ENCODE measurements around the gene UBXN1. TPM values are rescaled to one million over a fixed set of nuclear protein-coding genes. Genes with fewer than 3 reads are reported as not detected.
"Not testable (repeated sequence)": the region's sequence is repeated elsewhere in the genome, so short reads cannot be mapped to it uniquely, and the experiment has no call there.

Gene UBXN1
- polyA plus RNA-seq, 1 donor: 145 TPM

DNA sequence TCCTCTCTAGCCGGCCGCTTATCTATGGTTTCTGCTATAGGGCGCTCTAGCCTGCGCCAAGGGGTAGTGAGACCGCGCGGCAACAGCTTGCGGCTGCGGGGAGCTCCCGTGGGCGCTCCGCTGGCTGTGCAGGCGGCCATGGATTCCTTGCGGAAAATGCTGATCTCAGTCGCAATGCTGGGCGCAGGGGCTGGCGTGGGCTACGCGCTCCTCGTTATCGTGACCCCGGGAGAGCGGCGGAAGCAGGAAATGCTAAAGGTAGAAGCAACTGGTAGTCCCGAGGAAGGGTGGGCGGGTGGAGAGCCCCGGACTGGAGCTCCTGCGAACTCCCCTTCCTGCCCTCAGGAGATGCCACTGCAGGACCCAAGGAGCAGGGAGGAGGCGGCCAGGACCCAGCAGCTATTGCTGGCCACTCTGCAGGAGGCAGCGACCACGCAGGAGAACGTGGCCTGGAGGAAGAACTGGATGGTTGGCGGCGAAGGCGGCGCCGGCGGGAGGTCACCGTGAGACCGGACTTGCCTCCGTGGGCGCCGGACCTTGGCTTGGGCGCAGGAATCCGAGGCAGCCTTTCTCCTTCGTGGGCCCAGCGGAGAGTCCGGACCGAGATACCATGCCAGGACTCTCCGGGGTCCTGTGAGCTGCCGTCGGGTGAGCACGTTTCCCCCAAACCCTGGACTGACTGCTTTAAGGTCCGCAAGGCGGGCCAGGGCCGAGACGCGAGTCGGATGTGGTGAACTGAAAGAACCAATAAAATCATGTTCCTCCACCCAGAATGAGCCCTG, 7.1 kb downstream of the UBXN1 start, which contains the start of the genes LBHD1 and UQCC3:
LBHD1 (minus strand) TSS at position 660 of the 782 bp plus-strand sequence. CDS start 2,236 bp downstream, outside the sequence.
UQCC3 (plus strand) TSS at position 66 of the 782 bp plus-strand sequence; CDS start at position 139, 73 bp downstream.
- peak; percentile 54 for DNase-seq (ENCODE audit: low read depth)

DNA sequence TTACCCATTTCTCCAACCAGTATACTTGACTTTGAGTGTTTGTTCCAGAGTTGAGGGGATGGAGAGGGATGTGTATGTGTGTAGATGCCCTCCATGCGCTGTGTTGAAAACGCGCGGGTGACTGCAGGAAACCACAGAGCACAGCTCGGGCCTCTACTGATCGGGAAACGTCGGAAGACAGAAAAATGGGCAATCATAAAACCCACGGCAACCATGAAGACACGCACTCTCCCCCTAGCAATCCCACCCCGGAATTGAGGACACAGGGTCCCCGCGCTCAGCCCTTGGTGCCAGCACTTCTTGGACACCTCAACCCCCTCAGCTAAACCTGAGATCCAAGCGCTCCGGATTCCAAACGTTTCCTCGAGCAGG, 7.7 kb downstream of the UBXN1 start:
- DNase-seq (ENCODE audit: low read depth): no peak

DNA sequence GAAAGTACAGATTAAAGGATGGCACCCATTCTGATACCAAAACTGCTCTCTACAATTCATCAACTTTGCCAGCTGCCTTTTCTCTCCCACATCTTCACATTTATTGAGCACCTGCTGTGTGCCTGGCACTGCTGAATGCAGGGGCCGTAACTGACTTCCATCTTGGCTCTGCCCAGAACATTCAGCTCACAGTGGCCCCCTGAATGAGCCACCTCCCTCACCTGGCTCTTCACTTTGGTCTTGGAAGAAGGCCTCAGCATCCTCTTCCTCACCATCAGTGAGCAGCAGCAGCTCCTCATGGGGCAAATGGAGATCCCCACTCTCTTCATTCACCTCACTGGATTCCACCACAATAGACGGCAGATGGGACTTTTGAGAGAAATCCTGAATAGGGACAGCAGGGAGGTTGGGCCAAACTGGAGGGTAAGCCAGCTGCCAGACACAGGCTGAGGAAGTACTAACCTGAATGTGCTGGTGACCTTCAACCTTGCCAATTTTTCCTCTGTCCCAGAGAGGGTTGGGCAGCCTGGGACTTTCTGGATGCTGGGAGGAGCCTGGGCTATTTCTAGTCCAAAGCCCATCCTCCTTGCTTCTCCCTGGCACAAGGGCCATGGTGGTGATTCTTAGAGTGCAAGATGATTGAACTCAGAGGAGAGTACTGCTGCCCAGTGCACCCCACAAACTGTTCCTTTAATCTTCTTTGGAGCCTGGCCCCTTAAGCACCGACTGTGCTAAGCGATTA, 9.3 kb downstream of the UBXN1 start:
- DNase-seq (ENCODE audit: low read depth): no peak

DNA sequence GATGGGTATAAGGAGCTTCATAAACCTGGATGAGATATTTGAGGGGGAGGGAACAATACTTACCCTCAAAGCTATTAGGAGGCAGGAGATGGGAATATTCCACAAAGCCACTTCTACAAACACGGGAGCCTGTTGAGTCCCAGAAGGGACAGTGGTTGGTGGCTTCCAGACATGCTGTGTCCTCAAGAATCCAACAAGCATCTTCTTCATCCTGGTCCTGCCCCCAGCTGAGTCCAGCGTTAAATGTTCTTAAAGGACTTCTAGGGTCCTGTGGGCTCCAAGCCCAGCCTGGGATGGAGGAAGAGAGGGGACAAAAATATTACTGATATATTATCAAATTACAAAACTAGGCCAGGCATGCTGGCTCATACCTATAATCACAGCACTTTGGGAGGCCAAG, 11.4 kb downstream of the UBXN1 start:
- DNase-seq (ENCODE audit: low read depth): no peak

GRCh38 chr11:62666259-62666926, 12.5 kb downstream of the UBXN1 start:
- DNase-seq (ENCODE audit: low read depth): no peak

DNA sequence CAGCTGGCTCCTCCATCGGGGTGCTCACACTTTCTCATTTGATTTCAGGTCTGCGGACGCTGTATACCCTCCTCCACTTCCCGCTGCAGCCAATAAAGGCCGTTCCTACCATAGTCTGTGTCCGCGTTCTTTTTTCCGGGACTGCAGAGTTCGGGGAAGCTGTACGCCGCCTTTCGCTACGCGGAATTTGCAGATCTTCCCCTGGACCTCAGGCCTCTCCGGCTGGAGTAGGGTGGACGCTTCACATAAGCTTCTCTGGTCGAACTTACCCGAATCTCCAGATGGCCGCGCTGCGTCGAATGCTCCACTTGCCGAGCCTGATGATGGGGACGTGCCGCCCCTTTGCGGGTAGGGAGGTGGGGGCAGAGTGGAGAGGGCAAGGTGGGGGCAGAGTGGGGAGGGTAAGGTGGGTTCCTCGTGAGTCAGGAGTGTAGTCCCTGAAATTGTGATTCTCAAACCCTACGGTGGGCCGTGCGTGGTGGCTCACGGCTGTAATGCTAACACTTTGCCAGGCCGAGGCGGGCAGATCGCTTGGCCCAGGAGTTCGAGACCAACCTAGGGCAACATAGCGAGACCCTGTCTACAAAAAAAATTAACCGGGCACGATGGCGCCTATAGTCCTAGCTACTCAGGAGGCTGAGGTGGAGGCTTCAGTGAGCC, 13.1 kb downstream of the UBXN1 start:
- DNase-seq (ENCODE audit: low read depth): no peak

DNA sequence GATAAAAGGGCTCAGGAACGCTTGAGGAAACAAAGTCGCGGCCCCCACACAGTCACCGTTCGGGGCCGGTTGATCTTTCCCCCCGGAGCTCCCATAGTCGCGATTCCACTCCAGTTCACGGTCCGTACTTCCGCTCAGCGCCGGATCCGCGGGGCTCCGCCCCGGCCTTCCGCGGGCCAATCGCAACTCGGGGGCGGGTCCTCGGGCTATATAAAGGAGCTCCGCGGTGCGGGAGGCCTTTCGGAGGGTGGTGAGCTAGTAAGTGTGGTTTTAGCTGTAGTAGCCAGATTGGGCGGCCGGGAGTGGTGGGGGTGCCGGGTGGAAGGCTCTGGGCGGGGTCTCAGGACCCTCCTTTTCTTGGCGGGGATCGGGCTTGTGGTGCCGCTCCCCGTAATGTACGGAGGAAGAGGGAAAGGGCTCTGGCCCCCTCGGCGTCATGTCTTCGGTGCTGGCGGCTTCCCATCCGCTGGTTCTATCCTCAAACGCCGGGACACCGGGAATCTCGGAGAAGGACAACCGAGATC, 13.7 kb downstream of the UBXN1 start, which contains the start of the genes C11orf98 and CSKMT:
C11orf98 (minus strand) TSS at position 136 of the 524 bp plus-strand sequence; CDS start at position 95, 41 bp downstream.
CSKMT (plus strand) TSS at position 238 of the 524 bp plus-strand sequence. CDS start 568 bp downstream, outside the sequence.
- DNase-seq (ENCODE audit: low read depth): peak; percentile 84

- DNase-seq (ENCODE audit: low read depth): no peak
These were observed 14.3 kb downstream of the UBXN1 start for GRCh38 chr11:62664405-62665074.

DNA sequence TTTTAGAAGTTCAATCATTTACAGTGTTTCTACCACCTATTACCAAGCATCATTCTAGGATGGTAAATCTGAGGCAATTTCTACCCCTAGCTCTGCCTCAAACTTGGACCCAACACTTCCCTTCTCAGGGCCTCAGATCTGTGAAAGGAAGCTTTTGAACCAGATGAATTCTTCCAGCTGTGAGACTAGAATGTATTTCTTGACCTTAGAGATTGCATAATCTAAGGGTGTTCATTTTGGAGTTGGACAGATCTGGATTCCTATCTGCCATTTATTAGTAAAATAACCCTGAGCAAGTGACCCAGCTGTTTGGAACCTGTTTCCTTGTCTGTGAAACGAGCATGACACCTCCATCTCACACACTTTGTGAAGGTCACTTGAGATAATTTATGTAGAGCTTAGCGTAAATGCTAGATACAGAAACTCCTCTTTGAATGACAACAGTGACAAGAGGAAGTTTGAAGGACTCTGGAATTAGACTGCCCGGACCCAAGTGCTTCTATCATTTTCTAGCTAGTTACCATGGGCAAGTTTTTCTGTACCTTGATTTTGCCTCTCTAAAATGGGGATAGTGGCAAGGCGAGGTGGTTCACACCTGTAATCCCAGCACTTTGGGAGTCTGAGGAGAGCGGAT, 22.0 kb downstream of the UBXN1 start:
- DNase-seq (ENCODE audit: low read depth): no peak

GRCh38 chr11:62654297-62654696, 24.6 kb downstream of the UBXN1 start:
- no peak for DNase-seq (ENCODE audit: low read depth)

DNA sequence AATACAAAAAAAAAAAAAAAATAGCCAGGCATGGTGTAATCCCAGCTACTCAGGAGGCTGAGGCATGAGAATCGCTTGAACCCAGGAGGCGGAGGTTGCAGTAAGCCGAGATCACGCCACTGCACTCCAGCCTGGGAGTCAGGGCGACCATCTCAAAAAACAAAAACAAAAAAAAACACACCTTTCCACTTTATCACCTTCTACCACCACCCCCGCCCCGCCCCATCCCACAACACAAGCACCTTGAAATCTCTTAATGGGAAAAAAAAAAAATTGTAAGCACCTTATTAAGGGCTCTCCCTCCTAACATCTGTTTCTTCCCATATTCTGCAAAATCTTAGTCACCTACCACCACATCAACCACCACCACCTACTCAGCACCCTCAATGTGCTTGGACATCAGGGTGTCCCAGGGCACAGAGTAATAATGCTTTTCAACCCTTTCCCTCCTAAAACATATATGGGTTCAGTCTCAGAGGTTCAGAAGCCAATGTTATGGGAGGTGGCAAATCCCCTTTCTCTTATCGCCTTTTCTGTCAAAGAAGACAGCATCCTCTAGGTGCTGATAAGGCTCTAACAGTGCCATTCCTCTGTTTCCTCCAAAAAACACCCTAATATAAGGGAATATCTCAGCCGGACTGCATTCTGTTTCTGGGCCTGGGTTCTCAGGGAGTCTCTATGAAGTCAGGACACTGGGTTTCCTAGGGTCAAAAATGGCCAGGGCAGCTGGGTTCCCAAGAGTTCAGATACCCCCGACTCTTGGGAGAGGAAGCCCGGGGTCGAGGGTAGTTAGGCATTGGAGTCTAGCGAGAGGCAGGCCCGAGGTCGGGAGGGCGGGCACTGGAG, 26.5 kb downstream of the UBXN1 start:
- no peak for DNase-seq (ENCODE audit: low read depth)

GRCh38 chr11:62650283-62650682, 28.6 kb downstream of the UBXN1 start:
- not testable (repeated sequence) for DNase-seq (ENCODE audit: low read depth)

DNA sequence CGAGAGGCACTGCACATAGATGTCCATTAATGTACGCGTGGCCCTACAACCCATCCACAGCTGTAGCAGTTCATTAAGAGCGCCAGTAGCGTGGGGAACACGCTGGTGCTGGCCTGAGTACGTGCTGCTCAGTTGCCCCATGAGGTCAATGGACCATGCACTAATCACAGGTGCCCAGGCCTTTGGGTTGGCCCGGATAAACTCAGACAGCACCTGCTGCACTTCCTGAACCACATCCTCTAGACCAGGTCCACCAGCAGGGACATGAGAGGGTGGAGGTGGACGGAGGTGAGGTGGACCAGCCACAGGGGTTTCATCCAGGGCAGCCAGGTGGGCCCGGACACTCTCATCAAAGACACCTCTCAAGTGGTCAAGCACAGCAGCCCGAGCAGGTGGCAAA, 29.4 kb downstream of the UBXN1 start:
- no peak for DNase-seq (ENCODE audit: low read depth)

DNA sequence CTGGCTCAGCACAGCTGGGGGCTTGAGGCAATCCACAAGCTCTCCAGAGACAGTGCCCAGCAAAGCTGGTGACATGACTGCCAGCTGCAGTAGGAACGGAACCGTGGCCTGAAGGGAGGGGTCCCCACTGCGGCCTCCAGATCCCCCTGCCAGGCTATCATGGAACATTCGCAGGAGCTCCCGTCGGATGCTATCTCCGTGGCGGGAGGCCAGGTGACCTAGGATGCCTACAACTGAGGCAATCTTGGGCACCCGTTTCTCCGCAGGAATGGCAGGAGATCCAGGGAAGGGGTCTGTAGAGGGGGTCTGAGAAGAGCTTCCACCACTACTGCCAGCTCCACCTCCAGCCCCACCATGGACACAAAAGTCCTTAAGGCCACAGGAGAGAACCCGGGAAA, 29.9 kb downstream of the UBXN1 start:
- DNase-seq (ENCODE audit: low read depth): no peak

DNA sequence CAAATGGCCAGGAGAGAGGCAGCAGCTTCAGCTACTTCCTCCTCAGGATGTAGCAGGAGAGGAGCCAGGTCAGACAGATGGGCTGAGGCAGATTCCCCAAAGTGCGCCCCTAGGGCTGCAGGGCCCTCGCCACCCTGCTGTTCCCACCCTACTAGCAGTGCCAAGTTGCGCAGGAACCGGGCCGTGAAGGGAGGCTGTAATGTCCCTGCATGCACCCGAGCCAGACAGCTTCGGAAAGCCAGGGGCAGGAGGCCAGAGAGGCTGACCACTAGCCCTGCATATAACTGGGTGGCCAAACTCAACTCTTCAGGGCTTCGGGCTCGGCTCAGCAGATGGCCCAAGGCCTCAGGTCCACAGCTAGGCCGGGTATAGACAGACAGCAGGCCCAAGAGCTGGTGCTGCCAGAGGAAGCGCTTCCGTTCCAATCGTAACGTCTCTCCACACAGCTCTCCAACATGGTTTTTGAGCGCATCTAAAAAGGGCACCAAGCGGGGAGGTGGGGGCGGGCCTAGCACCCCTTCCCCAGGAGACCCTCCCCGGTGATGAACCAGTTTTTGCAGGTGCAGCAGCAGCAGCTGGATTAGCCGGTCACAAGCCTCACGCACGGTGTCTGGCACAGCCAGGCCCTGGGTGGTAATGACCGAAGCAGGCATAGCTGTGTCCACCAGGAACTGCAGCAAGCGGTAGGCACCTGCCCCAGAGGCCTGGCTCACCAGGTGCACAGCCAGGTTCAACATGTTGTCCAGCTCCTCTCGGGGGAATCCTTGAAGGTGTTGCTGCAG, 30.5 kb downstream of the UBXN1 start:
- DNase-seq (ENCODE audit: low read depth): no peak

- DNase-seq (ENCODE audit: low read depth): no peak
These were observed 31.3 kb downstream of the UBXN1 start for GRCh38 chr11:62647609-62648005.

- no peak for DNase-seq (ENCODE audit: low read depth)
These were observed 31.9 kb downstream of the UBXN1 start for GRCh38 chr11:62646825-62647608.
